ENCODE measurements around the gene CDH5. TPM values are rescaled to one million over a fixed set of nuclear protein-coding genes. Genes with fewer than 3 reads are reported as not detected.

The CDH5 gene
- total RNA-seq, 1 experiment from 2014 or later = 0.26 TPM

DNA sequence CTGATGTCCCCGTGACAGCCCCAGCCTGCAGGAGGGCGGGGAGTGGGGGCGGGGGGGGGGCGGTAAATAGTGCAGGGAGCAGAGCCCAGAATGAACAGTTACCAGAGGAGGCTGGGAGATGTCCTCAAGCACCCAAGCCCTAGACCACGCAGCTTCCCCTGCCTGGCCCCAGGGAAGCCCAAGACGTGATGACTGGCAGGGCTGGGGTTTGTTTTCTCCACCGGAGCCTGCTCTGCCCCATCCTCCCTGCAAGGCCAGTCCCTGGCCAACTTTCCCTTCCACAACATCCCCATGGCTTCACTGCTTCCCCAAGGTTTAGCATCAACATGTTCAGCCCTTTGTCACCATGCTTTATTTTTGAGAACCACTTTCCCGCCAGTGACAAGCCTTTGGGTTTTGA is 59.2 kb downstream of the CDH5 start:
- no peak for TF ChIP-seq EZH2 (IDR thresholded peaks at IDR 0.05; ENCODE audit: borderline replicate concordance, low read depth, low read length, poor library complexity, severe bottlenecking)
- TF ChIP-seq, protein P1, sequence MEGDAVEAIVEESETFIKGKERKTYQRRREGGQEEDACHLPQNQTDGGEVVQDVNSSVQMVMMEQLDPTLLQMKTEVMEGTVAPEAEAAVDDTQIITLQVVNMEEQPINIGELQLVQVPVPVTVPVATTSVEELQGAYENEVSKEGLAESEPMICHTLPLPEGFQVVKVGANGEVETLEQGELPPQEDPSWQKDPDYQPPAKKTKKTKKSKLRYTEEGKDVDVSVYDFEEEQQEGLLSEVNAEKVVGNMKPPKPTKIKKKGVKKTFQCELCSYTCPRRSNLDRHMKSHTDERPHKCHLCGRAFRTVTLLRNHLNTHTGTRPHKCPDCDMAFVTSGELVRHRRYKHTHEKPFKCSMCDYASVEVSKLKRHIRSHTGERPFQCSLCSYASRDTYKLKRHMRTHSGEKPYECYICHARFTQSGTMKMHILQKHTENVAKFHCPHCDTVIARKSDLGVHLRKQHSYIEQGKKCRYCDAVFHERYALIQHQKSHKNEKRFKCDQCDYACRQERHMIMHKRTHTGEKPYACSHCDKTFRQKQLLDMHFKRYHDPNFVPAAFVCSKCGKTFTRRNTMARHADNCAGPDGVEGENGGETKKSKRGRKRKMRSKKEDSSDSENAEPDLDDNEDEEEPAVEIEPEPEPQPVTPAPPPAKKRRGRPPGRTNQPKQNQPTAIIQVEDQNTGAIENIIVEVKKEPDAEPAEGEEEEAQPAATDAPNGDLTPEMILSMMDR (conservative IDR thresholded peaks at IDR 0.05; ENCODE audit: low read depth, low read length) = no peak
- Histone ChIP-seq H3K9me3 (ENCODE audit: low read depth, low read length, poor library complexity, severe bottlenecking) (no peaks in the 10 kb centered on the region), H3K27me3 (replicated peaks; ENCODE audit: insufficient read depth, low read depth, low read length, poor library complexity) (peaks cover 62% of the 10 kb centered on the region), H3K4me3 (ENCODE audit: low read depth, low read length, poor library complexity, severe bottlenecking) (no peak overlapping the region), H3K27ac (ENCODE audit: low read depth, low read length, poor library complexity, severe bottlenecking) (no peak overlapping the region), H3K4me1 (ENCODE audit: insufficient read depth, low read length, poor library complexity, severe bottlenecking) (no peaks in the 10 kb centered on the region), H3K36me3 (ENCODE audit: insufficient read depth, low read length, poor library complexity, severe bottlenecking) (no peaks in the 10 kb centered on the region)
- intact Hi-C loops (cut with micrococcal nuclease; ENCODE audit: unreplicated experiment) = no loop called here
- BruUV-seq (replicated peaks) = no TSS peak
- no peak for DNase-seq (ENCODE audit: low spot score)
- ChIA-PET POLR2A (ENCODE audit: low non-redundant PET) (no interaction called here), CTCF (no interaction called here)

DNA sequence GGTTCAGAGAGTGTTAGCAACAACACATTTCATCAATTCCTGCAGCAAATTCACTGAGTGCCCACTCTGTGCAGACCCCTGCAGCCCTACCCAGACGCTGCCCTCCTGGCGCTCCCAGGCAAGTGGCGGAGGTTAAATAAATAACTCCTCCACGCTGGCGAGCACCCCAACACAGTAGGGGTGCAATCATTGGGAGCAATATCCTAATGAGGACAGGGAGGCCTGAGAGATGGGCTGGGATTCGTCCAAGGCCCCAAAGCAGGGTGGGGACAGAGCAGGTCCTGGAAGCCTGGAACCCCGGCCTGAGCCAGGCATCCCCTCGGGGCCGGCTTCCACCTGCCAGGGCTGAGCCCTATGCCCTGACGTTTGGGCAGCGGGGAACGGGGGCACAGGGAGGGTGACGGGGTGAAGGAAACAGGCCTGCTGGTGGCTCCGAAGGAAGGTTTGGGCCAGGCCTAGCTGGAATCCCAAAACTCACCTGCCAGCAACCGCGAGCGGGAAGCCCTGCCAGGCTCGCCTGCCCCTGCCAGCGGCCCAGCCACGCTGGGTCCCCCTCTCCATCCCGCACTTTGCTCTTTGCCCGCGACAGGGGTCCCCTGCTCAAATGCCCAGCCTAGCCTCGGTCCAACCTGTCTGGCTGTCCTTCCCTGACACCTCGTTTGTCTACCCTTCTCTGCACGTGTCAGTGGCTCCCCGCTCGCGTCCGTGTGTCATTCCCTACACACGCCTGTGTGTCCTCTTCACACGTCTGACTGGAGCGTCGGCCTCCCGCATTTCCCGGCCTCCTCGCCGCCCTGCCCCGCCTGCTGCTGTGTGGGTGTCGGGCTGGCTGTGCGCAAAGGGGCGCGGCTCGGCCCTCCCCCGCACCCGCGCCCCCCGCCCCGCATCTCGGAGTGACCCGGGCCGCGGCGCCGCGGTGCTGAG is 59.9 kb downstream of the CDH5 start:
- BruUV-seq (replicated peaks) = no TSS peak
- Histone ChIP-seq H3K4me1 (ENCODE audit: insufficient read depth, low read length, poor library complexity, severe bottlenecking) (no peaks in the 10 kb centered on the region), H3K9me3 (ENCODE audit: low read depth, low read length, poor library complexity, severe bottlenecking) (no peaks in the 10 kb centered on the region), H3K4me3 (ENCODE audit: low read depth, low read length, poor library complexity, severe bottlenecking) (peak overlapping the region; percentile 26), H3K27me3 (replicated peaks; ENCODE audit: insufficient read depth, low read depth, low read length, poor library complexity) (peaks cover 69% of the 10 kb centered on the region), H3K27ac (ENCODE audit: low read depth, low read length, poor library complexity, severe bottlenecking) (no peak overlapping the region), H3K36me3 (ENCODE audit: insufficient read depth, low read length, poor library complexity, severe bottlenecking) (no peaks in the 10 kb centered on the region)
- DNase-seq (ENCODE audit: low spot score) = no peak
- TF ChIP-seq, protein P1 (conservative IDR thresholded peaks at IDR 0.05; ENCODE audit: low read depth, low read length) = no peak
- no peak for TF ChIP-seq EZH2 (IDR thresholded peaks at IDR 0.05; ENCODE audit: borderline replicate concordance, low read depth, low read length, poor library complexity, severe bottlenecking)
- CTCF ChIA-PET = no interaction called here
- POLR2A ChIA-PET (ENCODE audit: low non-redundant PET) = no interaction called here
- intact Hi-C loops (cut with micrococcal nuclease; ENCODE audit: unreplicated experiment) = no loop called here

DNA sequence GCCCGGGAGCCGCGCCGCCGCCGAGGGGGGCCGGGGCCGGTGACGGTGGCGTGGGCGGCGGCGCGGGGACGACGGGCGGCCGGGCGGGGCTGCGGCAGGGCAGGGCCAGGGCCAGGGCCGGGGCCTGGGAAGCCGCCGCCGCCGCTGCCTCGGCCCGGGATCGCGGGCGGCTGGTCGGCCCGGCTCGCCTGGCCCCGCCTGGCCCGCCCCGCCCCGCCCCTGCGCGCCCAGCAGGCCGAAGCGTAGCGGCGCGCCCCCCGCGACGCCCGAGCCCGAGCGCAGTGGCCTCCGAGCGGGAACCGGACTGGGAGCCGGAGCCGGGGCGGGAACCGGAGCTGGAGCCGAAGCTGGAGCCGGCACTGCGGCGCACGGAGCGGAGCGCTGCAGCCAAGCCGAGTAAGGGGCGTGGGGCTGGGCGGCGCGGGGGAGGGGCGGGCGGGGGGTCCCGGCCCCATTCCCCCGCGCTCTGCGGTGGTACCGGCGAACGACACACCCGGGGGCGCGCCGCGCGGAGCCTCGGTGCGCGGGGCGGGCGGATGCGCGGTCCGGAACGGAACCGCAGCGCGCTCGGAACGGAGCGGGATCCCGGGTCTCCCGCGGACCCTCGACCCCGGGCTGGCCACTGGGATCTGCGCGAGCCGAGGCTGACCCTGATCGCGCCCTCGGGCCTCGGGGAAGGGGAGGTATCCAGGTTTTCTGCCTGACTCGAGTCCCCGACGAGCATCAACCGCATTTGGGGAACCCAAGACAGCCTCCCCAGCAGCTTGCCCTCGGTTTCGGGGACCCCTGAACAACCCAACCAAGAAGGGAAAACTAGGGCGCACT is 60.8 kb downstream of the CDH5 start, which contains the start of gene BEAN1:
TSS of gene BEAN1 (plus strand) at position 260 of the 825 bp plus-strand sequence. CDS start 10,382 bp downstream, outside the sequence.
- no peak for DNase-seq (ENCODE audit: low spot score)
- POLR2A ChIA-PET (ENCODE audit: low non-redundant PET) = no interaction called here
- H3K27me3 ChIP-seq (replicated peaks; ENCODE audit: insufficient read depth, low read depth, low read length, poor library complexity) = peaks cover 78% of the 10 kb centered on the region

More for the DNA sequence above, 60.8 kb downstream of the CDH5 start, which contains the start of gene BEAN1:
- Histone ChIP-seq H3K9me3 (ENCODE audit: low read depth, low read length, poor library complexity, severe bottlenecking) (no peaks in the 10 kb centered on the region), H3K4me3 (ENCODE audit: low read depth, low read length, poor library complexity, severe bottlenecking) (peak within 1 kb of the TSS; percentile 26), H3K27ac (ENCODE audit: low read depth, low read length, poor library complexity, severe bottlenecking) (no peak within 1 kb of the TSS), H3K4me1 (ENCODE audit: insufficient read depth, low read length, poor library complexity, severe bottlenecking) (no peaks in the 10 kb centered on the region), H3K36me3 (ENCODE audit: insufficient read depth, low read length, poor library complexity, severe bottlenecking) (no peaks in the 10 kb centered on the region)
- TF ChIP-seq, protein P1 (conservative IDR thresholded peaks at IDR 0.05; ENCODE audit: low read depth, low read length) = no peak
- no peak for TF ChIP-seq EZH2 (IDR thresholded peaks at IDR 0.05; ENCODE audit: borderline replicate concordance, low read depth, low read length, poor library complexity, severe bottlenecking)
- intact Hi-C loops (cut with micrococcal nuclease; ENCODE audit: unreplicated experiment) = no loop called here
- CTCF ChIA-PET = no interaction called here
- BruUV-seq (replicated peaks) = no TSS peak

All from A673 (cell line).